SK-N-SH treated with all-trans-retinoic acid at 6 μM for 48 hours (cell line): ENCODE data around the gene RFK.
"Not testable (repeated sequence)": the region's sequence is repeated elsewhere in the genome, so short reads cannot be mapped to it uniquely, and the experiment has no call there.

Experiments
- ATAC-seq: fragments of 200-7000 bp; cut with Tn5 transposase; 3 replicates; pipeline ENCODE4 v1.9.1; 2020; ENCODE audit warnings: mild to moderate bottlenecking, moderate library complexity
- ARNTL ChIP-seq: fragments of 450-650 bp; formaldehyde crosslinking; IDR thresholded peaks from 2 replicates; pipeline ENCODE4 v1.5.0; 2020; ENCODE audit warnings: low read depth, mild to moderate bottlenecking, moderate library complexity, borderline replicate concordance
- CSDC2 ChIP-seq: fragments of 250-450 bp; sonication (Bioruptor Pico); IDR thresholded peaks from 2 replicates; pipeline ENCODE4 v1.5.0; 2020; ENCODE audit warnings: mild to moderate bottlenecking, moderate library complexity
- ESRRG ChIP-seq: fragments of 250-450 bp; sonication (Bioruptor Pico); IDR thresholded peaks from 2 replicates; pipeline ENCODE4 v1.6.1; 2021; ENCODE audit warnings: mild to moderate bottlenecking
- GLIS3 ChIP-seq: fragments of 250-450 bp; sonication (Bioruptor Pico); IDR thresholded peaks from 2 replicates; pipeline ENCODE4 v1.5.0; 2020; ENCODE audit warnings: mild to moderate bottlenecking, moderate library complexity
- OSR1 ChIP-seq: fragments of 250-450 bp; sonication (Bioruptor Pico); IDR thresholded peaks from 2 replicates; pipeline ENCODE4 v1.8.0; 2022; ENCODE audit warnings: moderate library complexity, mild to moderate bottlenecking, inconsistent platforms
- PATZ1 ChIP-seq: fragments of 250-450 bp; sonication (Bioruptor Pico); IDR thresholded peaks from 2 replicates; pipeline ENCODE4 v1.8.0; 2020; ENCODE audit warnings: mild to moderate bottlenecking, moderate library complexity, borderline replicate concordance
- PPARA ChIP-seq: fragments of 250-450 bp; sonication (Bioruptor Pico); IDR thresholded peaks from 2 replicates; pipeline ENCODE4 v1.5.0; 2020; ENCODE audit warnings: mild to moderate bottlenecking, borderline replicate concordance
- RARB ChIP-seq: fragments of 250-450 bp; sonication (Bioruptor Pico); IDR thresholded peaks from 2 replicates; pipeline ENCODE4 v1.8.0; 2021; ENCODE audit warnings: mild to moderate bottlenecking, moderate library complexity
- TCF4 ChIP-seq: fragments of 250-450 bp; sonication (Bioruptor Pico); IDR thresholded peaks from 2 replicates; pipeline ENCODE4 v1.8.0; 2021; ENCODE audit warnings: mild to moderate bottlenecking, moderate library complexity, borderline replicate concordance
- TOX ChIP-seq: fragments of 250-450 bp; sonication (Bioruptor Pico); IDR thresholded peaks from 2 replicates; pipeline ENCODE4 v1.8.0; 2021; ENCODE audit warnings: mild to moderate bottlenecking, moderate library complexity, borderline replicate concordance
- ZC3H10 ChIP-seq: fragments of 250-450 bp; sonication (Bioruptor Pico); IDR thresholded peaks from 2 replicates; pipeline ENCODE4 v1.5.1; 2021; ENCODE audit warnings: mild to moderate bottlenecking, moderate library complexity
- ZFP30 ChIP-seq: fragments of 450-650 bp; formaldehyde crosslinking; IDR thresholded peaks from 2 replicates; pipeline ENCODE4 v1.5.0; 2022; ENCODE audit warnings: mild to moderate bottlenecking, moderate library complexity
- ZNF565 ChIP-seq: fragments of 450-650 bp; formaldehyde crosslinking; conservative IDR thresholded peaks from 2 replicates; pipeline ENCODE4 v1.5.0; 2020; ENCODE audit warnings: low read depth, mild to moderate bottlenecking, moderate library complexity
- ZNF70 ChIP-seq: fragments of 450-650 bp; formaldehyde crosslinking; IDR thresholded peaks from 2 replicates; pipeline ENCODE4 v1.5.0; 2020; ENCODE audit warnings: mild to moderate bottlenecking, moderate library complexity
- ZNF8 ChIP-seq: fragments of 450-650 bp; formaldehyde crosslinking; IDR thresholded peaks from 2 replicates; pipeline ENCODE4 v1.5.0; 2020; ENCODE audit warnings: mild to moderate bottlenecking, moderate library complexity
- TF ChIP-seq, protein P1 (sequence below): fragments of 250-450 bp; sonication (Bioruptor Pico); IDR thresholded peaks from 2 replicates; pipeline ENCODE4 v1.5.1; 2020; ENCODE audit warnings: low read depth, mild to moderate bottlenecking, moderate library complexity
- TF ChIP-seq, protein P2 (sequence below): fragments of 250-450 bp; sonication (Bioruptor Pico); IDR thresholded peaks from 2 replicates; pipeline ENCODE4 v1.5.0; 2020; ENCODE audit warnings: mild to moderate bottlenecking, moderate library complexity
- TF ChIP-seq, protein P3 (sequence below): fragments of 250-450 bp; sonication (Bioruptor Pico); IDR thresholded peaks from 2 replicates; pipeline ENCODE4 v1.5.1; 2021; ENCODE audit warnings: mild to moderate bottlenecking, moderate library complexity

Gene RFK

GRCh38 chr9:76362332-76363031 is 31.7 kb downstream of the RFK start:
- not testable (repeated sequence) for ATAC-seq

DNA sequence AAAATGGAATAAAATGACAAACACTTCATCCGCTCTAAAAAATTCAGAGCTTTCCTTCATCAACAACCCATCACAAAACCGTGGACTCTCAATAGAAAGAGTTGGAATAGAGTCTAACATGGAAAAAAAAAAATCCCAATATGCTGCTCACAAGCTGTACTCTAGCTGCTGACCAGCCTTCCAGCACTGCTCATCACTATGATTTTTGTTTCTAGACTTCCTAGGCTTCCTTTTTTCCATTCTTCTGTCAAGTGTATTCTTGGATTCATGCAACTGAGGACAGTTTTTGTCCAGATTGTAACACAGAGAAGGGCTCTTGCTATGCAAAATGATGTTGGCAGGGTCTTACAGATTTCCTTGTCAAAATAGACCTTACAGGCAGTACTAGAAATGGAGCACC is 34.5 kb downstream of the RFK start:
- TF ChIP-seq OSR1 (CRISPR knock-in tag) (no peak), ZNF8 (no peak), TCF4 (no peak), RARB (CRISPR knock-in tag) (no peak), ZFP30 (CRISPR knock-in tag) (no peak), PATZ1 (CRISPR knock-in tag) (no peak), ARNTL (no peak), ESRRG (CRISPR knock-in tag) (no peak), GLIS3 (CRISPR knock-in tag) (no peak), PPARA (CRISPR knock-in tag) (no peak), ZNF565 (CRISPR knock-in tag) (no peak), TOX (CRISPR knock-in tag) (no peak), ZC3H10 (CRISPR knock-in tag) (no peak), ZNF70 (CRISPR knock-in tag) (no peak)
- TF ChIP-seq, protein P1, sequence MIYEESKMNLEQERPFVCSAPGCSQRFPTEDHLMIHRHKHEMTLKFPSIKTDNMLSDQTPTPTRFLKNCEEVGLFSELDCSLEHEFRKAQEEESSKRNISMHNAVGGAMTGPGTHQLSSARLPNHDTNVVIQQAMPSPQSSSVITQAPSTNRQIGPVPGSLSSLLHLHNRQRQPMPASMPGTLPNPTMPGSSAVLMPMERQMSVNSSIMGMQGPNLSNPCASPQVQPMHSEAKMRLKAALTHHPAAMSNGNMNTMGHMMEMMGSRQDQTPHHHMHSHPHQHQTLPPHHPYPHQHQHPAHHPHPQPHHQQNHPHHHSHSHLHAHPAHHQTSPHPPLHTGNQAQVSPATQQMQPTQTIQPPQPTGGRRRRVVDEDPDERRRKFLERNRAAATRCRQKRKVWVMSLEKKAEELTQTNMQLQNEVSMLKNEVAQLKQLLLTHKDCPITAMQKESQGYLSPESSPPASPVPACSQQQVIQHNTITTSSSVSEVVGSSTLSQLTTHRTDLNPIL = no peak
- TF ChIP-seq, protein P2, sequence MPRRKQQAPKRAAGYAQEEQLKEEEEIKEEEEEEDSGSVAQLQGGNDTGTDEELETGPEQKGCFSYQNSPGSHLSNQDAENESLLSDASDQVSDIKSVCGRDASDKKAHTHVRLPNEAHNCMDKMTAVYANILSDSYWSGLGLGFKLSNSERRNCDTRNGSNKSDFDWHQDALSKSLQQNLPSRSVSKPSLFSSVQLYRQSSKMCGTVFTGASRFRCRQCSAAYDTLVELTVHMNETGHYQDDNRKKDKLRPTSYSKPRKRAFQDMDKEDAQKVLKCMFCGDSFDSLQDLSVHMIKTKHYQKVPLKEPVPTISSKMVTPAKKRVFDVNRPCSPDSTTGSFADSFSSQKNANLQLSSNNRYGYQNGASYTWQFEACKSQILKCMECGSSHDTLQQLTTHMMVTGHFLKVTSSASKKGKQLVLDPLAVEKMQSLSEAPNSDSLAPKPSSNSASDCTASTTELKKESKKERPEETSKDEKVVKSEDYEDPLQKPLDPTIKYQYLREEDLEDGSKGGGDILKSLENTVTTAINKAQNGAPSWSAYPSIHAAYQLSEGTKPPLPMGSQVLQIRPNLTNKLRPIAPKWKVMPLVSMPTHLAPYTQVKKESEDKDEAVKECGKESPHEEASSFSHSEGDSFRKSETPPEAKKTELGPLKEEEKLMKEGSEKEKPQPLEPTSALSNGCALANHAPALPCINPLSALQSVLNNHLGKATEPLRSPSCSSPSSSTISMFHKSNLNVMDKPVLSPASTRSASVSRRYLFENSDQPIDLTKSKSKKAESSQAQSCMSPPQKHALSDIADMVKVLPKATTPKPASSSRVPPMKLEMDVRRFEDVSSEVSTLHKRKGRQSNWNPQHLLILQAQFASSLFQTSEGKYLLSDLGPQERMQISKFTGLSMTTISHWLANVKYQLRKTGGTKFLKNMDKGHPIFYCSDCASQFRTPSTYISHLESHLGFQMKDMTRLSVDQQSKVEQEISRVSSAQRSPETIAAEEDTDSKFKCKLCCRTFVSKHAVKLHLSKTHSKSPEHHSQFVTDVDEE (CRISPR knock-in tag) = no peak
- TF ChIP-seq, protein P3, sequence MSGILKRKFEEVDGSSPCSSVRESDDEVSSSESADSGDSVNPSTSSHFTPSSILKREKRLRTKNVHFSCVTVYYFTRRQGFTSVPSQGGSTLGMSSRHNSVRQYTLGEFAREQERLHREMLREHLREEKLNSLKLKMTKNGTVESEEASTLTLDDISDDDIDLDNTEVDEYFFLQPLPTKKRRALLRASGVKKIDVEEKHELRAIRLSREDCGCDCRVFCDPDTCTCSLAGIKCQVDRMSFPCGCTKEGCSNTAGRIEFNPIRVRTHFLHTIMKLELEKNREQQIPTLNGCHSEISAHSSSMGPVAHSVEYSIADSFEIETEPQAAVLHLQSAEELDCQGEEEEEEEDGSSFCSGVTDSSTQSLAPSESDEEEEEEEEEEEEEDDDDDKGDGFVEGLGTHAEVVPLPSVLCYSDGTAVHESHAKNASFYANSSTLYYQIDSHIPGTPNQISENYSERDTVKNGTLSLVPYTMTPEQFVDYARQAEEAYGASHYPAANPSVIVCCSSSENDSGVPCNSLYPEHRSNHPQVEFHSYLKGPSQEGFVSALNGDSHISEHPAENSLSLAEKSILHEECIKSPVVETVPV (CRISPR knock-in tag) = no peak
- TF ChIP-seq, all 23 proteins: peak for 0
- ATAC-seq = no peak

- TF ChIP-seq, protein P2 (CRISPR knock-in tag) = no peak
- TF ChIP-seq ZNF70 (CRISPR knock-in tag) (no peak), RARB (CRISPR knock-in tag) (no peak), CSDC2 (no peak), TOX (CRISPR knock-in tag) (no peak), PPARA (CRISPR knock-in tag) (no peak), ZNF565 (CRISPR knock-in tag) (no peak)
- ATAC-seq = no peak
These were observed 34.9 kb downstream of the RFK start for GRCh38 chr9:76359365-76359764.
